HL-60 (cell line): ENCODE measurements around the gene RECQL5.

Experiments
- CTCF ChIP-seq: IDR thresholded peaks from one replicate; pipeline ENCODE4 v1.5.1; 2011; ENCODE audit warnings: low read length, control low read depth, inconsistent platforms; ENCODE audit not compliant: insufficient read depth
- GABPA ChIP-seq: IDR thresholded peaks from 2 replicates; pipeline ENCODE4 v1.6.1; 2012; ENCODE audit warnings: low read depth
- POLR2AphosphoS5 ChIP-seq: IDR thresholded peaks from 2 replicates; pipeline ENCODE4 v1.6.1; 2012; ENCODE audit warnings: low read depth
- REST ChIP-seq: IDR thresholded peaks from 2 replicates; pipeline ENCODE4 v1.6.1; 2012; ENCODE audit warnings: low read depth; ENCODE audit not compliant: insufficient replicate concordance

GRCh38 chr17:75666959-75667790 lies at the start of gene RECQL5, which contains the start of gene SAP30BP:
- TF ChIP-seq CTCF (no peak), REST (peak; percentile 62), POLR2AphosphoS5 (peak; percentile 90), GABPA (peak; percentile 82)
